DMS114 treated with DMSO at 0.1 percent for 48 hours (cell line): ENCODE measurements around the gene ZNF362.

Experiments used
- DNase-seq: peaks from one replicate; lab custom pipeline; 2025; ENCODE audit not compliant: unreplicated experiment; lab: John Stamatoyannopoulos, UW

Gene ZNF362

DNA sequence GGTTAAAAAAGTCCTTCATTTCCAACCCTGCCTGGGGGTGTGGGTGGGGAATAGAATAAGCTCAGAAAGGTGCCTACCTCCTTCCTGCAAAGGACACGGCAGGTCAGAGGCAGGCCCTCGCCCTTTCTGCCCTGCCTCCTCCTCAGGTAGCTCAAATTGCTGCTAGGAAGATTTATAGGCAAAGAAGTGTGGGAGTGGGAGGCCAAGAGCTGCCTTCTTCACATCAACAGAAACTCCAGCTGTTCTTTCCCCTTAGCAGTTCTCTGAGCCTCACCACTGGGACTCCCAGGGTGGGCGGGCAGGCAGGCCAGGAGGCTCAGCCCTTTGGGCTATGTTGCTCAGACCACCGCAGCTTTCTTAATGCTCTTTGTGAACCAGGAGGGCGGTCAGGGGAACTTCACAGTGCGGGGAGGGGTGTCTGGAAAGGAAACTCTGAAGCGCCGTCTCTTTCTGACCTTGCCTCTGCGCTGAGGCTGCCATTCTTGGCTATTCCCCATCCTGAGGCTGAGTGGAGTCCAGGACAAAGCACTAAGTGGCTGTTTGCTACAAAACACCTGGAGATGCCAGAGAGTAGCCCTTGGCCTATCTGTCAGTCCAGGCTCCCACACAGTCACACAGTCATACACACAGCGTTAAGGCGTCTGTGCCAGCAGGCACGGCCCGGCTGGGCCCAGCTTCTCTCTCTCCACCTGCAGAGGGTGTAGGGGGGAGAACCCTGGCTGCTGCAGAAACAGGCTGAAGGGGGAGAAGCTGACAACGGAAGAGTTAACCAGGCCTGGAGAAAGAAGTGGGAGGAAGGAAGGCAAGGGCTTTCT lies 67.6 kb downstream of the ZNF362 start:
- no peak for DNase-seq

DNA sequence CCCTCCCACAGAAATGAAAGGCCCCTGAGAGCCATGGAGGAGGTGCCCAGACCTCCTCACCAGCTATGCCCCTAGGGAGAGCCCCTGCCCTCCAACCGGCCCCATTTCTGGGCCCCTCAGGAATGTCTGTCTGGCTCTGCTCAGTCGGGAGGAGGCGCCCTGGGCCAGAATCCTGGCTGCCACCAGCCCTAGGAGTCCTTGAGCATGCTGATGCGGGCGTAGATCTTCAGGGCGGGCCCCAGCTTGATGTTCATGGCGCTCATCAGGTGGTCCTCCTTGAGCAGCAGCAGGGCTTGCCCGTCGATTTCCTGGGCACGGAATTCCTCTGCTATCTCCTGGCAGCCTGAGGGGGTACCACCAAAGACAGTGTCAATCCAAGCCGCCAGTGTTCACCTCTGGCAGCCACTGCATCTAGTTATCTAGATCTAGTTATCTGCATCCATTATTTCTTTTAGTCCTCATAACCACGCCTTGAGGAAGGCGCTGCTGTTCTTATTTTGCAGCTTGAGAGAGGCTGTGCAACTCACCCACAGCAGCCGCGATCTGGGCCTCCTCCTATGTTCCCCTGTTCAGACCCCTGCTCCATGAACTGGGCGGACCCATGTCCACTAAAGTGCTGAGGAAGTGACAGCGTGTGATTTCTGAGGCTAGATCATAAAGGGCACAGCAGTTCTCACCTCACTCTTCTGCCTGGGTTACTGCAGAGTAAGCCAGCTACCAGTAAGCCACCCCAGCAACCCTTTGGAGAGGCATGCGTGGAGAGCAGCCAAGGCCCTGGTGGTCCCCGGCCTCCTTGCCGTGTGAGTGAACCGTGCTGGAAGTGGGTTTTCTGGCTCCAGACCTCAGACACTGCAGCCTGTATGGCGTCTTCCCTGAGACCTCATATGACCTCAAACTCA lies 68.6 kb downstream of the ZNF362 start:
- DNase-seq = no peak

DNA sequence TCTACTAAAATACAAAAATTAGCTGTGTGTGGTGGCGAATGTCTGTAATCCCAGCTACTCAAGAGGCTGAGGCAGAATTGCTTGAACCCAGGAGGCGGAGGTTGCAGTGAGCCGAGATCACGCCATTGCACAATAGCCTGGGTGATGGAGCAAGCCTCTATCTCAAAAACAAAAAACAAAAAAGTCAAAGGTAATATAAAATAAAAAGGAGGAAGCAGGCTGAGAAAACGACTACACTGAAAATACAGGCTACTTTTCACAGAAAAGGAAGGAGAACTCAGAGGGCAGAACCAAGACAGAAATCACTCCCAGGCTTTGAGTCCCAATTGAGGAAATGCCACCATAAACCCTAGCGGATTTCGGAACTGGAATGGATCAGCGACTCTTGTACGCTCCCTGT lies 70.5 kb downstream of the ZNF362 start:
- no peak for DNase-seq

- DNase-seq = no peak
Observed at GRCh38 chr1:33327587-33328325, 71.5 kb downstream of the ZNF362 start.

GRCh38 chr1:33328817-33329216 lies 72.5 kb downstream of the ZNF362 start:
- no peak for DNase-seq

- DNase-seq = no peak
Observed at GRCh38 chr1:33329600-33330305, 73.5 kb downstream of the ZNF362 start.

GRCh38 chr1:33330361-33330890 lies 74.1 kb downstream of the ZNF362 start:
- no peak for DNase-seq

GRCh38 chr1:33330906-33331305 lies 74.6 kb downstream of the ZNF362 start:
- no peak for DNase-seq

DNA sequence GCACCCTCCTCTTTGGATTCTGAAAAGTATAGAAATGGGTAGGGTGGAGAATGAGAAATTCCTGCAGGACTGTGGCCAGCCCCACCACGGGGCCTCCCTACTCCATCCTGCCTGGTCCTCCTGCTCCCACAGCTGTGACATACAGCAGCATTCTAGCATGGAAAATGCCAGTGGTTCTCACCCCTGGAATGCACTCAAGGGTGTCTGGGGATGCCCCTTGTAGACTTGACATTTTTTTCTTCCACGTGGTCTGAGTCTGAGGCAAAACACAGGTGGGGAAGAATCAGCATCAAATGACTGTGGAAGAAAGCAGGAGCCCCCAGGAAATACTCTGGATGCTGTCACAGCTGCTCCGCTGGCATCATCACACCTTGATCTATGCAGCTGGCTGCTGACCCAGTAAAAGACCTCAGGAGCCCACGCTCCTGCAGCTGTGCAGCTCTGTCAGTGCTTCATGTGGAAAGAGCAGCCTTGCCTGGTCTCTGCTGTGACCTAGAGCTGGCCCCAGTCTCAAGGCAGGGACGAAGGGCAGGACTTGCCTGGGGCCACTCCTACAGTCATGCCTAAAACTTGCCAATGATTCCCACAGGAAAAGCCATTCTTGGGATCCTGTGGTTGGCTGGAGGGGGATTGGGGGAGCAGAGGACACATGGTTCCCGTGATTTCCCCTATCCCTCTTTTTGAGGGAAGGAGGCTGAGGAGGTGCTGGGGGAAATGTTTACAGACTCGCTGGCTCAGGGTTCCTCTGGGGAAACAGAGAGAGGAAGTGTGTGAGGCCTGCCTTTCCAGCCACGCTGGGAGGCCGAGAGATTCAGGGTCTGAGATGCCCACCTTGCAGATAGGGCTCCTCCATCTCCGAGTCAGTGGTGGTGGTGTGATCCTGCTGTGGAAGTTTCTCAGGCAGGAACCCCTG lies 75.4 kb downstream of the ZNF362 start:
- no peak for DNase-seq

- no peak for DNase-seq
Observed at GRCh38 chr1:33332357-33332789, 76.1 kb downstream of the ZNF362 start.

- DNase-seq = no peak
Observed at GRCh38 chr1:33332881-33333280, 76.6 kb downstream of the ZNF362 start.

DNA sequence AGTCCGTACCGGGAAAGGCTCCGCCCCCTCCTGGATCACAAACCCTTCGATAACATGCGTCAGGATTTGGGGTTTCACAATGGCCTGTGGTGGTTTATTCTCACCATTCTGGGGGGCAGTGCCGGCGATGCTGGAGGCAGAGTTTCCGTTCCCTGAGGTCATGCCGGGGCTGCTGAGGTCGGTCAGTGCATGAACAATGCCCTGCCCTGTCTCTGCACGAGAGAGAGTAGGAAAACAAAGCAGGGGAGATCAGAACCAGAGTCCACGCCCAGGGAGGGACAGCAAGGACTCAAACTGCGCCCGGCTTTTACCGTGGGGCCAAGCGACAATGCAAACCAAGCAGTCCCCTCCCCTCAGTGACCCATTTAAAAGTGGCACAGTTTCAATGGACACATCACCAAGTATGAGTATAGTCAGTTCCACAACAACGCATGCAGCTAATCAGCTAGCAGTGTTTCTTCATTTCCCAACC lies 77.8 kb downstream of the ZNF362 start:
- DNase-seq = no peak

DNA sequence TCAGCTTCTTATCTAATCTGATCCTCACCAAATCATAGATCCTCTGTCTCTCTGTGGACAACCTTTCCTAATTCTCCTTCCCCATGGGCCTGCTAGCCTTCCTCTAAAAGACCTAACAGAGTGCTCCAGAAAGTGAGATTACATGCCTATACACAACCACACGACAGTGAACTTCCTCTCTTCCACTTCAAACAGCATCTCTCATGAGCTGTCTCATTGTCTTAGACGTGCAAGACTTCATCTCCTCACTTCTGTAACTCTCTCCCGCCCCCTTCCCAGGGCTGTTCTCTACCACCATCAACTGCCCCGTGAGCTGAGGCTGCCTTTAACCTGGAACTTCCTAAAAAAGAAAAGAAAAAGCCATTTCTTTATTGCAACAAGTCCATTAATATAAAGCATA lies 78.7 kb downstream of the ZNF362 start:
- no peak for DNase-seq

DNA sequence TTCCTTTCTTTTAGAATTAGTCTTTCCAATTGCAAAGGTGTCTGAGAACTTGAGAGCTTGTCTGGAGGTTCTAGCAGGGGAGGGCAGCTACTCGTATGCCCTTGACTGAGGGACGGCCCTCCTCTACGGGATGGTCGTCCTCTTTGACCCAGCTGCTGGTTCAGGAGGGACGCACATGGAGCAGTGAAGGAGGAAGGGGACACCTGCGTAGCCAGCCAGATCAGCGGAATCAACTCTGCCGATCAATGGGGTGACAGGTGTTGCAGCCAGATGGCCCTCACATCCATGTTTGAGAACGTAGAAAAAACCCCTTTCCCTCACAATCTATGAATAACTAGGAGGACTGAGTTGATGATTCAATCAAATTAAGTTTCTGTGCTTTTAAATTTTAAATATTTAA lies 80.3 kb downstream of the ZNF362 start:
- no peak for DNase-seq

GRCh38 chr1:33337441-33337840 lies 81.1 kb downstream of the ZNF362 start:
- no peak for DNase-seq

- no peak for DNase-seq
Observed at GRCh38 chr1:33338048-33338439, 81.8 kb downstream of the ZNF362 start.

- DNase-seq = no peak
Observed at GRCh38 chr1:33338440-33339211, 82.3 kb downstream of the ZNF362 start.

DNA sequence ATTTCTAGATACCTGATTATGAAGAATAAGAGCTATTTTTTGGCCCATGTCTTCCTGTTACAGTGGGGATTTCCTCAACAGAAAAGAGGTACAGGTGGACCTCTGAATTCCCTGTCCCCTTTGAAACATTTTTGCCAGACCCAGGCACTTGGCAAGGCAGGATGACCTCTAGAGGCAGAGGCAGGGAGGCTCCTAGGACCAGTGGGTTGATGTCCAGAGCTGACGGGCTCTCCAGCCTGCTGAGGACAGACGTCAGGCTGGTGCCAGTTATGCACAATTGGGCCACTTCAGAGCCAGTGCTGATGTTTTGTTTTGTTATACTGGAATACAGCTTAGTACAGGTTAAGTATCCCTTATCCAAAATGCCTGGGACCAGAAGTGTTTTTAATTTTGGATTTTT lies 83.1 kb downstream of the ZNF362 start:
- no peak for DNase-seq

- DNase-seq = no peak
Observed at GRCh38 chr1:33341190-33341589, 84.9 kb downstream of the ZNF362 start.
